GM21528 (cell line): ENCODE data around the gene KDELR1.
"Not testable (repeated sequence)": the region's sequence is repeated elsewhere in the genome, so short reads cannot be mapped to it uniquely, and the experiment has no call there.

Experiments used
- ATAC-seq: cut with Tn5 transposase; IDR thresholded peaks from one replicate; pipeline ENCODE4 v1.9.1; 2021; ENCODE audit warnings: mild to moderate bottlenecking, moderate library complexity; ENCODE audit not compliant: unreplicated experiment, low FRiP score

Gene KDELR1

GRCh38 chr19:48372904-48373303, 18.4 kb downstream of the KDELR1 start:
- no peak for ATAC-seq

DNA sequence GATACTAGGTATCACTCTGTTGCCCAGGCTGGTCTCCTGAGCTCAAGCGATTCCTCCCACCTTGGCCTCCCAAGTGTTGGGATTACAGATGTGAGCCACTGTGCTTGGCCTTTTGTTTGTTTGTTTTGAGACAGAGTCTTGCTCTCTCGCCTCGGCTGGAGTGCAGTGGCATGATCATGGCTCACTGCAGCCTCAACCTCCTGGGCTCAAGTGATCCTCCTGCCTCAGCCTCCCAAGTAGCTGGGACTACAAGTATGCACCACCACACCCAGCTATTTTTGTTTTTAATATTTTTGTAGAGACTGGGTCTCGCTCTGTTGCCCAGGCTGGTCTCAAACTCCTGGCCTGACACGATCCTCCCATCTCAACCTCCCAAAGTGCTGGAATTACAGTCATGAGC, 19.6 kb downstream of the KDELR1 start:
- not testable (repeated sequence) for ATAC-seq

DNA sequence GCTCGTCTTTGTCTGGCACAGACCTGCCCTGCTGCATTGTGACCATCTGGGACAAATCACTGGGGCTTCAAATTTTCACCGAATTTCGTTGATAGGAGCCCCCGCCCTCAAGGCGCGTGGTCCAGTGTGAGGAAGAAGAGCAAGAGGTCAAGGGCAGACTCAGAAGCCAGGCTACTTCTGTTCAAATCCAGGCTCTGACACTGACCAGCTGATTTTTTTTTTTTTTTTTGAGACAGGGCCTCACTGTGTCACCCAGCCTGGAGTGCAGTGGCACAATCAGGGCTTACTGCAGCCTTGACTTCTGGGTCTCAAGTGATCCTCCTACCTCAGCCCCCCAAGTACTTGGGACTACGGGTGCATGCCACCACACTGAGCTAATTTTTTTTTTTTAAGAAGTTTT, 20.0 kb downstream of the KDELR1 start:
- no peak for ATAC-seq

DNA sequence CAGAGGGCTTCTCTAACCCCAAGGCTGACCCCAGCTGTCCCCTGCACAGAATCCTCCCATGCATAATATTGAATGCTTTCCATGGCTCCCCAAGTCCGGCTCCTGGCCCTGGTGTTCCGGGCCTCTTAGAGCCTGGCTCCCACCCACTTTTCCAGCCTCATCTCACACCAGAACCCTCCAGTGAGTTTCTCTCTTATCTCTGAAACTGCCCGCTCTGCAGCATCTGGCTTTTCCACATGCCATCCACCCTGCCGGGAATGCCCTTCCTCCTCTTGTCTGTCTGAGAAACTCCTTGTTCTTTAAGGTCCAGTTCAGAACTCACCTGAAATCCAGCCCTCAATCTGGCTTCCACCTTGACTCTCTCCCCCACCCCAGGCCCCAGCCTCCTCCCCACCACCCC, 20.4 kb downstream of the KDELR1 start:
- no peak for ATAC-seq

DNA sequence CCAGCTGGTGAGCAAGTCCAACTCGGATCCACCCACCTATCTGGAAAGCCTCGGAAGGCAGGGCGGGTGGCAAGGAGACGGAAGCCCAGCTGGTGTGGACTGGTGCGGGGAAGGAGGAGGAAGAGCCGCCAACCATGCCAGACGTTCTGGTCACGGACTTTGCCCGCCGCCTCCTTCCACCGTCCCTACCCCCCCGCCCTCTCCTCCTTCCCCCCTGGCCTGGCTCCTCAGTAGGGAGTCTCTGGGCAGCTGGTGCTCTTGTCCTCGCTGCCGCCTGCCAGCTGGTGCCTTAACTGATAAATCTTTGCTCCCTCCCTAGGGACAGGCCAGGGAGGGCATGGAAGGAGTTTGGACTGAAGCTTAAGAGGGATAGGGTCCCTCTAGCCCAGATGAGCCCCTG, 22.4 kb downstream of the KDELR1 start:
- no peak for ATAC-seq

DNA sequence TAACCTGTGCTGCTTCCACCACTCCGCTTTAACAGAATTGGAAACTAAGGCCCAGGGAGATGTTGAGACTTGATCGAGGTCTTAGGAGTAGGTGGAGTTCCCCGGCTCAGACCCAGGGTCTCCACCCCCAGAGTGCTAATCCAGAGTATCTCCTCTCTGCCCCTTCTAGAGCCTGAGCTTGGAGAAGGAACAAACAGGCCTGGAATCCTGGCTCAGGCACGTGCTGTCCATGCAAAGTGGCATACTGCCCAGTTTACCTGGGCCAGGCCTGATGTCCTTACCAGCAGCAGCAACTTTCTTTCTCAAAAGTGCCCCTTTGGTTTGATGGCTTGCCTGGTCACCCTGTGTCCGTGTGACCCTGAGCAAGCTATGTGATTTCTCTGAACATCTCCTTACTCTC, 23.5 kb downstream of the KDELR1 start:
- no peak for ATAC-seq

DNA sequence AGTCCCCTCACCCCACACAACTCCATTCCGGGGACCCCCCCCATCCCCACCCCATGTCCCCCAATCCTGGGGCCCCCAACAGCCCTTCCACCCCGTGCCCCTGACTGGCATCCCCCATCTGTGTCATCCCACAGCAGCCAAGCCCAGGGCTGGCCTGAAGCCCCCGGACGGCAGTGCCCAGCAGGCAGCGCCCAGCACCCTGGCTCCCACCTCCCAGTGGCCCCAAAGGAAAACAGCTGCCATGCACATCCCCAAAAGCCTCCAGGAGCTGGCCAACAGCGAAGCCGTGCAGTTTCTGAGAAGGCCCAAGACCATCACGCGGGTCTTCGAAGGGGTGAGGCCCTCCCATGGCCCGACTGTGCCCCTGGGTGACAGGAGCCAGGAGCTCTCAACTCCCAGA, 25.7 kb downstream of the KDELR1 start:
- ATAC-seq = no peak

- ATAC-seq = no peak
Observed at GRCh38 chr19:48364598-48365348, 26.6 kb downstream of the KDELR1 start.

- ATAC-seq = peak; percentile 72
Observed at GRCh38 chr19:48363810-48364597, 27.3 kb downstream of the KDELR1 start, which contains the start of the genes SYNGR4 and TMEM143. SYNGR4 (plus strand) TSS chr19:48364367; CDS start chr19:48365843, 1,476 bp downstream. TMEM143 (minus strand) TSS chr19:48363940; CDS start chr19:48363920, 20 bp downstream.

DNA sequence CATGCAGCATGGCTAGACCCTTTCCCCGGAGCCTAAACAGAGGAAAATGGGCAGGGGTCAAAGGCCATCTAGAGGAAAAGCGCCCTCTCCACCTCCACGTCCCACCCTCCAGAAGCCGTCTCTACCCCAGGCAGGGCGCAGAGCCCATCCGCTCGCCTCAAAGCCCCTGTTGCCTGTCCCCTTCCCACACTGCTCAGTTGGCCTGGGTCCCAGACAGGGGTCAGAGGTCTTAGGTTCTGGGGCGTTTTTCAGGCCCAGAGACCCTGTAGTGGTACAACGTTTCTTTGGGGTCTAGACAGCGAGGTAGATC, 27.9 kb downstream of the KDELR1 start:
- peak; percentile 29 for ATAC-seq

- peak; percentile 49 for ATAC-seq
Observed at GRCh38 chr19:48362716-48363499, 28.4 kb downstream of the KDELR1 start.

DNA sequence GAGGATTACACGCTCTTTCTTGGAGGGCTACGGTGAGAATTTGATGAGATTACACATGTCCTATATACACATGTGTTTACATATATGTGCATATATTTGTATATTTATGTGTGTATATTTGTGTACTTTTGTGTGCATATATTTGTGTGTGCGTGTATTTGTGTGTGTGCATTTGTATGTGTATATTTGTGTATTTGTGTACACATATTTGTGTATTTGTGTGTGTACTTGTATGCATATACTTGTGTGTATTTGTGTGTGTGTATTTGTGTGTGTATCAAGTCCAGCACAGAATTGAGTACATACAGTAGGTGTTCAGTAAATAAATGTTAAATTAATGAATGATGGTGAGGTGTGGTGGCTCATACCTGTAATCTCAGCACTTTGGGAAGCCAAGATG, 29.4 kb downstream of the KDELR1 start:
- no peak for ATAC-seq

- ATAC-seq = no peak
Observed at GRCh38 chr19:48359123-48359522, 32.2 kb downstream of the KDELR1 start.

DNA sequence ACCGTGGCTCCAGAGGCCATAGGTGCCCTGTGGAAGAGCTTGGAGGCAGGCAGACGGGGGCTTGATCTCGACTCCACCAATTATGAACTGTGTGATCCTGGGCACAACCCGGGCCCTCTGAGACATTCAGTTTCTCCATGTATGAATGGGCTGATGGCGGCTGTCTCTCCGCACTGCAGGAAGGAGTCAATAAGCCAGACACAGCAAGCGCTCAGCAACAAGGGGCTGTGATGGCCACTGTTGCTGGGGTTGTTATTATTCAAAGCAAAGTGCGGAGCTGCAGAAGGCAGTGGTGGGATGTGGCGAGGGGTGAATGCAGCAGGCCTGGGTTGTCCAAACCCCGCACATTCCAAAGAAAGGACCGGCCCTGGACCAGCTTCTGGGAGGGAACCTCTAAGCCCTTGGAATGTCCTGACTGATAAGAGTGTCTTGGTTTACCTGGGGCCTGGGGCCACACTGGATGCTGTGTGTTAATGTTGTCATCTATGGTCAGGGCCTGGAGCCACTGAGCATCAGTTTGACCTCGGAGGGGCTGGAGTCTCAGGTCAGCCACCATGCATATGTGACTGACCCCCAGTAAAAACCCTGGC, 35.9 kb downstream of the KDELR1 start:
- no peak for ATAC-seq

DNA sequence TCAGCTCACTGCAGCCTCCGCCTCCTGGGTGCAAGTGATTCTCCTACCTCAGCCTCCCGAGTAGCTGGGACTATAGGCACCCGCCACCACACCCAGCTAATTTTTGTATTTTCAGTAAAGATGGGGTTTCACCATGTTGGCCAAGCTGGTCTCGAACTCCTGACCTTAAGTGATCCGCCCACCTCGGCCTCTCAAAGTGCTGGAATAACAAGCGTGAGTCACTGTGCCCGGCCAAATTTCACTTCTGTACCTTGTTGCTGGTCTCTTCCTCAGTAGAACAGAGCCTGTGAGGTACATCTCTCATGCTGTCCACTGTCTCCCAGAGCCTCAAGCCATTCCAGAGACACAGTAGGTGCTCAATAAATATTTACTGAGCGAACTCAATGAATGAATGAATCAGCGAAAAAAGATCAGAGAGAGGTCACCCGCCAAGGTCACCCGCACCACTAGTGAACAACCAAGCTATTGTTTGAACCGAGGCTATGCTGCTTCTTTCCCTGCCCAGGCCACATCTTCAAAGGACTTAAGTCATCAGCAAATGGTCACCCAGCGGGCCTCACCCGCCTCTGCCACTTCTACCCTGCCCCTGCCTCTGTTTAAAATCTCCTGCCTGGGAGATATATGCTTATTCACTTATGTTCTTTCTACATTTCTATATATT, 36.9 kb downstream of the KDELR1 start:
- no peak for ATAC-seq

DNA sequence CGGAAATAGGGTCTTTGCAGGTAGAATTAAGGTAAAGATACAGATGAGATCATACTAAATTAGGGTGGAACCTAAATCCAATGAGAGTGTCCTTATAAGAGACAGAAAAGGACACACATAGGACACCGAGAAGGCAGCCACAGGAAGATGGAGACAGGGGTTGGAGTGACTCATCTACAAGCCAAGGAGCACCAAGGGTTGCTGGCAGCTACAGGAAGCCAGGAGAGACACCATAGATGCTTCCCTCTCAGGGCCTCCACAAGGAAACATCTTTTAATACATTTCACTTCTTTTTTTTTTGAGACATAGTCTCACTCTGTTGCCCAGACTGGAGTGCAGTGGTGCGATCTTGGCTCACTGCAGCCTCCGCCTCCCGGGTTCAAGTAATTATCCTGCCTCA, 37.7 kb downstream of the KDELR1 start:
- no peak for ATAC-seq

DNA sequence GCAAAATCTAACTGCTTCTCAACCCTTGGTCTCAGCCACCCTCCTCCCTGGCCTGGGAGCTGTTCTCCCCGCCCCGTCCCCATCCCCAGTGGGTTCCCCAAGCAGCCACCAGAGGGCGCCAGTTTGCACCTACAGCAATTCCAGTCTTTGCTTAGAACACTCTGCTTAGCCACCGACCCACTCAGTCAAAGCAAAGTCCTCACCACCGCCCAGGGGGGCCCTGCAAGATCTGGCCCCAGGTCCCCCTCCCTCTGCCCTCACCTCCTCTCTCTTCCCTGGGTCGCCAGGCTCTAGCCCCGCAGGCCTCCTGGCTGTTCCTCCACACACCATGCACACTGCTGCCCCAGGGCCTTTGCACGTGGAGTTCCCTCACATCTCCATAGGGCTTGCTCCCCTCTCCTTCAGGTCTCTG, 40.0 kb downstream of the KDELR1 start:
- ATAC-seq = no peak

GRCh38 chr19:48350856-48351255, 40.5 kb downstream of the KDELR1 start:
- no peak for ATAC-seq

GRCh38 chr19:48348737-48349136, 42.6 kb downstream of the KDELR1 start:
- no peak for ATAC-seq

- ATAC-seq = no peak
Observed at GRCh38 chr19:48348045-48348444, 43.3 kb downstream of the KDELR1 start.
